GM18873 (cell line): ENCODE measurements around the gene RCVRN.

Experiments used
- ATAC-seq: cut with Tn5 transposase; IDR thresholded peaks from one replicate; pipeline ENCODE4 v1.9.1; 2021; ENCODE audit warnings: mild to moderate bottlenecking, moderate library complexity, moderate number of reproducible peaks; ENCODE audit not compliant: unreplicated experiment, low FRiP score

Gene RCVRN

GRCh38 chr17:9899280-9900043 is 5.6 kb downstream of the RCVRN start:
- ATAC-seq: no peak

GRCh38 chr17:9898812-9899211 is 6.3 kb downstream of the RCVRN start:
- ATAC-seq: no peak

DNA sequence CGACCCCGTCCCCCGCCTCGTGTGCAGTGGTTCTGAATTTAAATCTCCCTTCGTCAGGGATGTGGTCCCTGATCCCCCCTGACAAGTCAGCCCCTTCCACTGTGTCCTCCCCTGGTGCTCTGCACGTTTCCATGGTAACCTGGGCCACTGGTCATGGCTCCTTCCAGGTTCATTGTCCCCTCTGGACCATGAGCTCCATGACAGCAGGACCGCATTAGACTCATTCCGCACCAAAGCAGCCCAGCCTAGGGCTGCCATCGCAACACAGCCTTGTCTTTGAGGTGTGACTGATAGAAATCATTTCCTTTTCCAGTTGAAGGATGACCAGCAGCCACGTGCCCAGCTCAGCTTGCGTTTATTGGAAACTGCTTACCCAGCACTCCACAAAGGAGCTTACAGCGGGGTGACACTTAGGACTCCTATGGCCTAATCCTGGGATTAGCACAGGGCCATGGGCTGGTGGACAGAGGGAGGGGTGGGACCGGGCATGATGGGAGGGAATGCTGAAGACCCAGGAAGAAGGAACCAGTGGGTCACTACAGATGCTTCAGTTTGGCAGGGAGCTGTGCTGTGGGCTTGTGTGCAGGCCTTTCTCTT is 7.6 kb downstream of the RCVRN start:
- ATAC-seq: no peak

DNA sequence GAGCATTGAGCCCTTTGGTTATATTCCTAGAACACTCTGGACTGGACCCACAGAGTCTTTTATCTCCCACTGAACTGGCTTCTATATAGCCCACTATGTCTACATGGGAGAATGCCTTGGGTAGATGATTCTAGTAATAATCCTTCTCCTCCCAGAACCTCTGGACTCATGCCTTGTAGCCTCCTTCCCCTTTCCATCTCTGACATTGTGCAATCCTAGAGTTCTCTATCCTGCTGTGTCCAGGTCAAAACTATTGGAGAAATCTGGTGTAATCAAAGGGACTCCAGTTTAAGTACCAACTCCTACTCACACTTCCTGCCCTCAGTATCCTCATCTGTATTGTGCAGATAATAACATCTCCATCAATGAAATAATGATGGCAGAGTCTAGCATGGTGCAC is 9.1 kb downstream of the RCVRN start:
- no peak for ATAC-seq

DNA sequence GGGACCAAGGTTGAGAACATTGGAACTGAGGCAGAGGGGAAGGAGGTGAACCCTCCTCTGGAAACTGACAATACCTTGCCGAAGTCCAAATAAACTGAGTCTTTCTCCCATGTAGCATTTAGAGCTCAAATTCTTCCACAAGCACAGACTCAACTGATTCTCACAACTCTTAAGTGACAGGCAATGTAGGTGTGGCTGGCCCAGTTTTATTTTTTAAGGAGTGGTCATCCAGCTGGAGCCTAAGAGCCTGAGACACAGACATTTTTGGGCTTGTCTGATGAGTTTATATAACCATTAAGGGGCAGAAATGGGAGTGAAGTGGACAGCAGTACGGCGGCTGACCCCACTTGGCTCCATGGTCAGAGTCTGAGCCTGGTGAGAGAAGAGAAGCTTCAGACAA is 10.8 kb downstream of the RCVRN start:
- ATAC-seq: no peak

- ATAC-seq: no peak
These were observed 11.6 kb downstream of the RCVRN start for GRCh38 chr17:9893411-9894012.

- no peak for ATAC-seq
These were observed 14.9 kb downstream of the RCVRN start for GRCh38 chr17:9890124-9890523.

GRCh38 chr17:9887508-9887907 is 17.6 kb downstream of the RCVRN start:
- ATAC-seq: no peak

- ATAC-seq: no peak
These were observed 18.7 kb downstream of the RCVRN start for GRCh38 chr17:9886141-9886930.

DNA sequence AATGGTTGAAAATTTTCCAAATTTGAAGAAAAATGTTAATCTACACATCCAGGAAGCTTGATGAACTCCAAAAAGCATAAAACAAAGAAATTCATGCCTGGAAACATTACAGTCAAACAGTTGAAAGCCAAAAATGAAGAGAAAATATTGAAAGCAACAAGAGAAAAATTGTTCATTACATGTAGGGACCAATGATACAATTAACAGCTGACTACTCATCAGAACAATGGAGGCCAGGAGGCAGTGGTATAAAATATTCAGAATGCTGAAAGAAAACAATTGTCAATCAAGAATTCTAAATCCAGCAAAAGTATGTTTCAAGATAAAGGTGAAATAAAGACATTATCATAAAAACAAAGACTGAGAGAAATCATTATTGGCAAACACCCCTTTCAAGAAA is 21.6 kb downstream of the RCVRN start:
- ATAC-seq: no peak

DNA sequence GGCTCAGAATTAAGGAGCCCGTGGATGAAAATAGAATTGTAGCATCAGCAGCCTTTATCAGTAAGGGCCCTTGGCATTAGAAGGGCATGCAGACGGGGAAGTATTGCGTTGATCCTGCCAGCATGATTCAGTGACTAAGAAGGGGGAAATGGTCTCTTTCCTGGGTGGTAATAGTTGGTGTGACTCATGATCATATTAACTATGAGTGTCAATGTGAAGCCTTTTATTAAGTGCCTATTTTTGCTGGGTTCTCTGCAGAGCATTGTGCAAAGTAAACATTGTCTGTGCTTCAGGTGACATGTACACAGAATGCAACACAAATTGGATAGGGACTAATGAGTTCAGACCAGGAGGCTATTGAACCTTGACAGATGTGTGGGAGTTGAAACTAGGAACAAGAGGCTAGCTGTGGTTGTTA is 24.5 kb downstream of the RCVRN start:
- no peak for ATAC-seq

DNA sequence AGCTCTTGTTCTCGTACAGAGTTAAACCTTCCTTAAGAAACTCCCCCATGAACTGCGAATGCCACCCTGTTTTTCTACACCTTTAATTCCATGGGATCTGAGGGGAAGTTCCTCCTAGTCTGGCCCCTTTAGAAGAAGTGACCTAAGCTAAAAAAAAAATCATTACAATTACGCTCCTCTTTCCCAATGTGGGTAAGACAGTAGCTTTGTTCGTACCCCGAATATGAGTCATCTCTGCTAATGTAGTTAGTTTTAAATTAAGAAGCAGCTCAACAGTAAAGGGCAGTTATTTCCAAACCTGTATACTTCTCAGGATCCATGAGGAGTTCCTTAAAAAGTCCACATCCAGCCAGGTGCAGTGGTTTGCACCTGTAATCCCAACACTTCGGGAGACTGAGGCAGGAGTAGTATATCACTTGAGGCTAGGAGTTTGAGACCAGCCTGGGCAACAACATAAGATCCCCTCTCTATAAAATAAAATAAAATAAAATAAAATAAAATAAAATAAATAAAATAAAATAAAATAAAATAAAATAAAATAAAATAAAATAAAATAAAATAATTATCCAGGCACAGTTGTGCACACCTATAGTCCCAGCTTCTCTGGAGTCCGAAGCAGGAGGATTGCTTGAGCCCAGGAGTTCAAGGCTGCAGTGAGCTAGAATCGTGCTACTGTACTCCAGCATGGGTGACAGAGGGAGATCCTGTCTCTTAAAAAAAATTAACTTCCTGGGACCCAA is 26.1 kb downstream of the RCVRN start:
- ATAC-seq: no peak

DNA sequence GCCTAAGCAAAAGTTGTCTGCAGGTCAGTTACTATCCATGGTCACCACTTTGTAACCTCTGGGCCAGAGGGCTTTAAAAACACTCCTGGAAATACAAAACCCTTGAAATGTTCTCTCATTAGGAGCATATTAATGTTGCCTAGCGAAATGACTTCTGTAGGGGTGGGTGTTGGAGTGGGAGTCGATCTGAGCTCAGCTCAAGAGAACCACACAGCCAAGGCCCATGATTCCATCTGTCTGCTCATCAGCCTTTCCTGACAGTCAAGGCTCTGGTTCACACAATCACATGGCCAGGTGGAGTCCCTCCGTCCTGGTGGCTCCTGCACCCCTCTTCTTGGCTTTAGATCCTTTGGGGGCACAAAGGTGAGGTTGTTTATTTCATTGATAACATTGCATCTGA is 26.7 kb downstream of the RCVRN start:
- no peak for ATAC-seq

- no peak for ATAC-seq
These were observed 29.6 kb downstream of the RCVRN start for GRCh38 chr17:9875441-9875840.

DNA sequence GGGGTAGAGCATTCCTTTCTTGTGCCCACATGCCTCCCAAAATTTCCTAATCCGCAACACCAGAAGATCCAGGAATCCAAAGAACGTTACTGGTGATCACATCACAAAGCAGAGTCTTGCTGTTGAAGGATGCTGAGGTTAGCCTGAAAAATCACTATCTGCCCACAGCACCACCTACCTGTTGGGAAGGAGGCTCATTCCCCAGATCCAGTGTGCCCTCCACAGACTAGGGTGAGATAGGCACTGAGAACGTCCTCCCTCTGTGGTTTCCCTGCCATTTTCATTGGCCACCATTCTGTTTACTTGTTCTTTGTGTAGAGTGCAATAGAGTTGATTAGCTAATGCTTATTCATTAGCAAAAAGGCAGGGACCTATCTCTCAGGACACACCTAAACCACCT is 30.3 kb downstream of the RCVRN start:
- no peak for ATAC-seq

DNA sequence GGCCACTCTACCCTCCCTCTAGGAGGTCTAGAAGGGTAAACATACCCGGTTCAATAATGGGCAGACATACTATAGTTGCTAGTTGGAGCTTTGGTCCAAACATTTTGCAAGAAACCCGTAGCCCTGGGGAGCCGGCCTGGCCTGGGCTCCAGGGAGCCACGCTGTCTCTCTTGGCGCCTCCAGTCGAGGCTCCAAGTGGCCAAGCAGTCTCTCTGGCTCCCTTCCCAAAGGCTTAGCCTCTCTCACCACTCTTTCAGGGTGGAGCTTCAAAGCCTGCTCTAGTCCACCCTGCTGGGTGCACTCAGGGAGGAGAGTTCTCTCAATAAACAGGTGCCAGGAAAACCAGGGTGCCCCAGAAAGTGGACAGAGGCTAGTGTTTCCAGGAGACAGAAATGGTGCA is 32.2 kb downstream of the RCVRN start:
- no peak for ATAC-seq

DNA sequence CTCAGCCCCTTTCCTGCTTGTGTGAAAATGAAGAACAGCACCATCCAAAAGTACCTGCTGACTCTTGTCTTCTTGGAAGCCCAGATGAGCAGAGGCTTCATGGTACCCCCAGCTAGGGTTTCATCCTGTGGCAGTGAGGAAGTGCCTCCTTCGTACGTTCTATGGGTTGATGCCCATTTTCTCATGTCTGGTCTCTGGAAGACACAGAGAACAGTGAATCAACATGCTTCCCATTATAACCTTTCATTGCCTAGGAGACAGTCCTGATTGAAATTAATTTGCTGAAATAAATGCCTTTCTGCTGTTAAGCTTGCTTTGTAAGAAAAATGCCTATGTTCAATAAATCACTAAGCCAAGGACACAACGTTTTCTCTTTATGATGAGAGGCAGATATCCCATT is 36.5 kb downstream of the RCVRN start:
- ATAC-seq: no peak

- ATAC-seq: no peak
These were observed 39.5 kb downstream of the RCVRN start for GRCh38 chr17:9865586-9865985.

DNA sequence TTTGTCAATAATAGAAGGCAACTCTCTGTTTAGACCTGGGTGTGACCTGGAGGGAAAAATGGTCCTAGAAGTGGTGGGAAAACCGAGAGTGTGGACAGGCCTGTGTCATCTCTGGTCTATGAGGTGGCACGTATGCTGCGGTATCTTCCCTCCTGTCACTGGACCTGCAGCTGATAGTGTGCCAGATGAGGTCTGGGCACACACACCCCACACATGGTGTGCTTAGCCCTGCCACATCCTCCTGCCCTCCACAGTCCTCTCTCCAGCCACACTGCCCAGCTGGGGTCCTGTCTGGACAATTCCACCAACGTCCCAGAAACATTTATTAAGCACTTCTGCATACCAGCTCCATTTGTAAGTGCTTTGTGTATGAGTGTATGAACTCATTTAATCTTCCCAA is 42.1 kb downstream of the RCVRN start:
- ATAC-seq: no peak

- no peak for ATAC-seq
These were observed 42.9 kb downstream of the RCVRN start for GRCh38 chr17:9862220-9862619.

DNA sequence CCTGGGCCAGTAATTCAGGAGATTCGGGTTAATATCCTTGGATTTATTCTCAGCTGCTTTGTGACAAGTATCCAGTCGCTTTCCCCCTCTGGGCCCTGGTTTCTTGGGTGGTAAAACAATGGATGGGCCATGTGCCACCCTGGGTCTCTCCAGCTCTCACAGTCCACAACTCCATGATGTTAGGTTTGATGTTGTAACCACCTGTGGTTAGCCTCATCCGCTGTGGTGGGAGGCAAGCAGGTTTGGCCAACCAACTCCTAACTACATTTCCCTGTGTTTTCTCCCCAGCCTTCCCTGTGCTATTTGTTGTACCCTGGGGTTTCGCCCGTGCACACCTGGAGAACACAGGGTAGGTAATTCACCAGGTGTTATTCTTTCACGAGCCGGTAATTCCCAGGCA is 44.2 kb downstream of the RCVRN start:
- no peak for ATAC-seq
